HEK293 (cell line): ENCODE results near the gene SMARCA2.

Experiments
- CTCF ChIA-PET: fragments of 350-600 bp; formaldehyde crosslinking; extraction: SDS; loops from one replicate; lab custom pipeline; 2021; ENCODE audit warnings: antibody characterized with exemption; lab: Yijun Ruan, JAX
- POLR2A ChIA-PET: fragments of 300-600 bp; formaldehyde crosslinking; extraction: SDS; loops from one replicate; lab custom pipeline; 2020; ENCODE audit warnings: antibody characterized with exemption, inconsistent platforms; lab: Yijun Ruan, JAX
- H3K27ac ChIP-seq: fragments of 200-500 bp; sonication (Bioruptor generic); 2 replicates; pipeline ENCODE4 v1.5.1; 2014; ENCODE audit warnings: low read depth, low read length, control low read depth, inconsistent platforms; ENCODE audit errors: extremely low read depth
- H3K36me3 ChIP-seq, 2 experiments: fragments of 200-500 bp in 1 of 2; sonication (Bioruptor generic) in 1 of 2; 1 replicate in 1 of 2; 2 replicates in 1 of 2; pipeline ENCODE4 v1.5.1; 2014 to 2017; ENCODE audit warnings: inconsistent platforms in 2 of 2, low read length in 2 of 2; ENCODE audit not compliant: control insufficient read depth in 2 of 2, insufficient read depth in 1 of 2
- H3K4me1 ChIP-seq: fragments of 200-500 bp; sonication (Bioruptor generic); 2 replicates; pipeline ENCODE4 v1.5.1; 2014; ENCODE audit warnings: mild to moderate bottlenecking, low read length, inconsistent platforms; ENCODE audit not compliant: control insufficient read depth, insufficient read depth
- H3K4me3 ChIP-seq: 2 replicates; pipeline ENCODE4 v1.5.1; 2011; ENCODE audit warnings: low read depth, mild to moderate bottlenecking, control low read depth, low read length, moderate library complexity
- H3K9me3 ChIP-seq: fragments of 200-500 bp; sonication (Bioruptor generic); 2 replicates; pipeline ENCODE4 v1.5.1; 2014; ENCODE audit warnings: low read depth, low read length, inconsistent platforms; ENCODE audit not compliant: control insufficient read depth, insufficient read depth
- EGR2 ChIP-seq: fragments of 450-650 bp; formaldehyde crosslinking; IDR thresholded peaks from 2 replicates; pipeline ENCODE4 v1.5.1; 2016; ENCODE audit warnings: low read depth, missing biosample characterization, missing genetic modification characterization
- GFI1B ChIP-seq: fragments of 450-650 bp; formaldehyde crosslinking; IDR thresholded peaks from 2 replicates; pipeline ENCODE4 v1.5.1; 2016; ENCODE audit warnings: missing biosample characterization, missing genetic modification characterization
- OSR2 ChIP-seq: fragments of 450-650 bp; formaldehyde crosslinking; IDR thresholded peaks from 2 replicates; pipeline ENCODE4 v1.5.1; 2016; ENCODE audit warnings: missing biosample characterization, missing genetic modification characterization
- PRDM1 ChIP-seq: fragments of 450-650 bp; formaldehyde crosslinking; IDR thresholded peaks from 2 replicates; pipeline ENCODE4; 2016; ENCODE audit warnings: missing biosample characterization, missing genetic modification characterization
- SCRT1 ChIP-seq: fragments of 450-650 bp; formaldehyde crosslinking; IDR thresholded peaks from 2 replicates; pipeline ENCODE4 v1.5.1; 2016; ENCODE audit warnings: missing biosample characterization, missing genetic modification characterization, borderline replicate concordance
- TRIM28 ChIP-seq: IDR thresholded peaks from 2 replicates; pipeline ENCODE4 v1.6.1; 2011; ENCODE audit warnings: low read length, control low read depth, borderline replicate concordance
- ZBTB1 ChIP-seq: fragments of 450-650 bp; formaldehyde crosslinking; IDR thresholded peaks from 2 replicates; pipeline ENCODE4 v1.5.1; 2016; ENCODE audit warnings: missing biosample characterization, missing genetic modification characterization
- ZFP3 ChIP-seq: fragments of 450-650 bp; formaldehyde crosslinking; IDR thresholded peaks from 2 replicates; pipeline ENCODE4 v1.5.1; 2016; ENCODE audit warnings: low read depth, missing biosample characterization, missing genetic modification characterization
- ZNF10 ChIP-seq: fragments of 450-650 bp; formaldehyde crosslinking; IDR thresholded peaks from 2 replicates; pipeline ENCODE4 v1.5.1; 2017; ENCODE audit warnings: missing biosample characterization, missing genetic modification characterization
- ZNF132 ChIP-seq: fragments of 450-650 bp; formaldehyde crosslinking; IDR thresholded peaks from 2 replicates; pipeline ENCODE4 v1.5.1; 2017; ENCODE audit warnings: missing biosample characterization, missing genetic modification characterization, borderline replicate concordance
- ZNF140 ChIP-seq: fragments of 450-650 bp; formaldehyde crosslinking; IDR thresholded peaks from 2 replicates; pipeline ENCODE4 v1.5.1; 2016; ENCODE audit warnings: missing biosample characterization, missing genetic modification characterization
- ZNF223 ChIP-seq: fragments of 450-650 bp; formaldehyde crosslinking; IDR thresholded peaks from 2 replicates; pipeline ENCODE4 v1.5.1; 2016; ENCODE audit warnings: missing biosample characterization, missing genetic modification characterization
- ZNF266 ChIP-seq: fragments of 450-650 bp; formaldehyde crosslinking; IDR thresholded peaks from 2 replicates; pipeline ENCODE4 v1.5.1; 2016; ENCODE audit warnings: missing biosample characterization, missing genetic modification characterization, low read depth
- ZNF529 ChIP-seq: fragments of 450-650 bp; formaldehyde crosslinking; IDR thresholded peaks from 2 replicates; pipeline ENCODE4 v1.5.1; 2017; ENCODE audit warnings: missing genetic modification characterization, missing biosample characterization; ENCODE audit not compliant: insufficient replicate concordance
- ZNF558 ChIP-seq: fragments of 450-650 bp; formaldehyde crosslinking; IDR thresholded peaks from 2 replicates; pipeline ENCODE4 v1.5.1; 2016; ENCODE audit warnings: missing biosample characterization, missing genetic modification characterization
- ZNF600 ChIP-seq: fragments of 450-650 bp; formaldehyde crosslinking; IDR thresholded peaks from 2 replicates; pipeline ENCODE4 v1.5.1; 2016; ENCODE audit warnings: missing biosample characterization, missing genetic modification characterization
- ZNF621 ChIP-seq: fragments of 450-650 bp; formaldehyde crosslinking; IDR thresholded peaks from 2 replicates; pipeline ENCODE4 v1.5.1; 2017; ENCODE audit warnings: missing biosample characterization, missing genetic modification characterization
- ZNF701 ChIP-seq: fragments of 450-650 bp; formaldehyde crosslinking; IDR thresholded peaks from 2 replicates; pipeline ENCODE4 v1.5.1; 2016; ENCODE audit warnings: missing biosample characterization, missing genetic modification characterization
- ZNF76 ChIP-seq: fragments of 450-650 bp; formaldehyde crosslinking; IDR thresholded peaks from 2 replicates; pipeline ENCODE4; 2016; ENCODE audit warnings: low read depth, missing biosample characterization, missing genetic modification characterization, borderline replicate concordance
- ZNF791 ChIP-seq: fragments of 450-650 bp; formaldehyde crosslinking; IDR thresholded peaks from 2 replicates; pipeline ENCODE4 v1.5.1; 2016; ENCODE audit warnings: missing biosample characterization, missing genetic modification characterization
- ZNF792 ChIP-seq: fragments of 450-650 bp; formaldehyde crosslinking; IDR thresholded peaks from 2 replicates; pipeline ENCODE4 v1.5.1; 2016; ENCODE audit warnings: missing biosample characterization, missing genetic modification characterization
- ZNF837 ChIP-seq: fragments of 450-650 bp; formaldehyde crosslinking; IDR thresholded peaks from 2 replicates; pipeline ENCODE4 v1.5.1; 2016; ENCODE audit warnings: missing biosample characterization, missing genetic modification characterization
- TF ChIP-seq, protein P1 (sequence below): fragments of 450-650 bp; IDR thresholded peaks from 2 replicates; pipeline ENCODE4 v1.5.1; 2018; ENCODE audit warnings: missing biosample characterization, mild to moderate bottlenecking, missing genetic modification characterization
- TF ChIP-seq, protein P2 (sequence below): fragments of 450-650 bp; formaldehyde crosslinking; IDR thresholded peaks from 2 replicates; pipeline ENCODE4 v1.5.1; 2017; ENCODE audit warnings: missing biosample characterization, missing genetic modification characterization
- TF ChIP-seq, protein P3 (sequence below): fragments of 450-650 bp; formaldehyde crosslinking; IDR thresholded peaks from 2 replicates; pipeline ENCODE4 v1.5.1; 2016; ENCODE audit warnings: missing biosample characterization, missing genetic modification characterization

SMARCA2 gene

GRCh38 chr9:1972672-1973071 lies 42.5 kb upstream of the SMARCA2 start:
- POLR2A ChIA-PET, result no interaction called here
- Histone ChIP-seq H3K27ac (no peak overlapping the region), H3K36me3 (no peaks in the 10 kb centered on the region), H3K9me3 (no peaks in the 10 kb centered on the region), H3K4me3 (no peak overlapping the region), H3K4me1 (no peaks in the 10 kb centered on the region)
- CTCF ChIA-PET, result interaction anchor here (0.7 kb wide), 1 partner anchor 8 kb away, joined by 5 read pairs; no protein-coding TSS in a partner anchor
- no peak for TF ChIP-seq ZNF791 (tag by site-specific recombination)
- TF ChIP-seq OSR2 (tag by site-specific recombination), result no peak
- TF ChIP-seq ZBTB1, result no peak
- TF ChIP-seq ZNF10 (tag by site-specific recombination), result no peak
- no peak for TF ChIP-seq ZNF621 (tag by site-specific recombination)
- no peak for TF ChIP-seq EGR2 (tag by site-specific recombination)
- no peak for TF ChIP-seq ZNF266 (tag by site-specific recombination)
- TF ChIP-seq TRIM28, result no peak
- TF ChIP-seq PRDM1 (tag by site-specific recombination), result no peak
- TF ChIP-seq ZNF529 (tag by site-specific recombination), result no peak
- no peak for TF ChIP-seq ZNF558 (tag by site-specific recombination)
- TF ChIP-seq ZNF76 (tag by site-specific recombination), result no peak
- TF ChIP-seq SCRT1 (tag by site-specific recombination), result no peak
- no peak for TF ChIP-seq ZNF132
- TF ChIP-seq ZNF600, result no peak
- TF ChIP-seq, protein P1, sequence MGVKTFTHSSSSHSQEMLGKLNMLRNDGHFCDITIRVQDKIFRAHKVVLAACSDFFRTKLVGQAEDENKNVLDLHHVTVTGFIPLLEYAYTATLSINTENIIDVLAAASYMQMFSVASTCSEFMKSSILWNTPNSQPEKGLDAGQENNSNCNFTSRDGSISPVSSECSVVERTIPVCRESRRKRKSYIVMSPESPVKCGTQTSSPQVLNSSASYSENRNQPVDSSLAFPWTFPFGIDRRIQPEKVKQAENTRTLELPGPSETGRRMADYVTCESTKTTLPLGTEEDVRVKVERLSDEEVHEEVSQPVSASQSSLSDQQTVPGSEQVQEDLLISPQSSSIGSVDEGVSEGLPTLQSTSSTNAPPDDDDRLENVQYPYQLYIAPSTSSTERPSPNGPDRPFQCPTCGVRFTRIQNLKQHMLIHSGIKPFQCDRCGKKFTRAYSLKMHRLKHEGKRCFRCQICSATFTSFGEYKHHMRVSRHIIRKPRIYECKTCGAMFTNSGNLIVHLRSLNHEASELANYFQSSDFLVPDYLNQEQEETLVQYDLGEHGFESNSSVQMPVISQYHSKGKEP (tag by site-specific recombination), result no peak
- TF ChIP-seq GFI1B, result no peak
- no peak for TF ChIP-seq ZNF792

- Histone ChIP-seq H3K27ac (no peak overlapping the region), H3K4me1 (no peaks in the 10 kb centered on the region), H3K9me3 (no peaks in the 10 kb centered on the region), H3K4me3 (no peak overlapping the region), H3K36me3 (no peaks in the 10 kb centered on the region)
- TF ChIP-seq ZFP3 (tag by site-specific recombination), result no peak
- CTCF ChIA-PET, result no interaction called here
- POLR2A ChIA-PET, result no interaction called here
Measured at GRCh38 chr9:1977026-1977425, 38.1 kb upstream of the SMARCA2 start.

DNA sequence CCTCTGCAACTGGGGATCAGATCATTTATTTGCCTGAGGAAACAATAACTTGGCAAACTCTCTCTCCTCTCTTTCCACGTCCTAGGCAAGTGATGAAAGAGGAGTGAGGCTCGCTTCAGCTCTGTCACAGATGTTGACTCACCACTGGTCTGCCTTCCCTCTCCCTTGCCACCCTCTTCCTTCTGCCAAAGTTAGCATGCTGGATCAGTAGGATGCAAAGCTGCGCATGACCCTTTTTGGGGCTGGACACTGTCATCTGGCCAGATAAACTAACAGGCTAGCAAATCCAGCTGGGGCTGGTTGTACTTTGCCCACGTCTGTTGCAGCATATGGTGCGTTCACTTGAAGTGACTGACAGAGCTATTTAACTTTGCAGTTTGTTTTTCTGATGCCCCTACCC lies 36.2 kb upstream of the SMARCA2 start:
- TF ChIP-seq ZNF140 (tag by site-specific recombination), result no peak
- TF ChIP-seq, protein P2, sequence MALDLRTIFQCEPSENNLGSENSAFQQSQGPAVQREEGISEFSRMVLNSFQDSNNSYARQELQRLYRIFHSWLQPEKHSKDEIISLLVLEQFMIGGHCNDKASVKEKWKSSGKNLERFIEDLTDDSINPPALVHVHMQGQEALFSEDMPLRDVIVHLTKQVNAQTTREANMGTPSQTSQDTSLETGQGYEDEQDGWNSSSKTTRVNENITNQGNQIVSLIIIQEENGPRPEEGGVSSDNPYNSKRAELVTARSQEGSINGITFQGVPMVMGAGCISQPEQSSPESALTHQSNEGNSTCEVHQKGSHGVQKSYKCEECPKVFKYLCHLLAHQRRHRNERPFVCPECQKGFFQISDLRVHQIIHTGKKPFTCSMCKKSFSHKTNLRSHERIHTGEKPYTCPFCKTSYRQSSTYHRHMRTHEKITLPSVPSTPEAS (tag by site-specific recombination), result no peak
- no peak for TF ChIP-seq ZNF701 (tag by site-specific recombination)
- no peak for TF ChIP-seq ZNF837 (tag by site-specific recombination)
- TF ChIP-seq ZNF223 (tag by site-specific recombination), result no peak
- TF ChIP-seq, protein P3, sequence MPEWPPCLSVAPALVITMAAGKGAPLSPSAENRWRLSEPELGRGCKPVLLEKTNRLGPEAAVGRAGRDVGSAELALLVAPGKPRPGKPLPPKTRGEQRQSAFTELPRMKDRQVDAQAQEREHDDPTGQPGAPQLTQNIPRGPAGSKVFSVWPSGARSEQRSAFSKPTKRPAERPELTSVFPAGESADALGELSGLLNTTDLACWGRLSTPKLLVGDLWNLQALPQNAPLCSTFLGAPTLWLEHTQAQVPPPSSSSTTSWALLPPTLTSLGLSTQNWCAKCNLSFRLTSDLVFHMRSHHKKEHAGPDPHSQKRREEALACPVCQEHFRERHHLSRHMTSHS, result no peak
- Histone ChIP-seq H3K36me3 (no peaks in the 10 kb centered on the region), H3K27ac (no peak overlapping the region), H3K4me3 (no peak overlapping the region), H3K4me1 (no peaks in the 10 kb centered on the region), H3K9me3 (no peaks in the 10 kb centered on the region)
- ChIA-PET POLR2A (no interaction called here), CTCF (interaction anchor here (0.7 kb wide), 1 partner anchor 1890 kb away, joined by 3 read pairs; no protein-coding TSS in a partner anchor)
